ENCODE results near the gene GRIK3. TPM values are rescaled to one million over a fixed set of nuclear protein-coding genes. Genes with fewer than 3 reads are reported as not detected.
"Not testable (repeated sequence)": the region's sequence is repeated elsewhere in the genome, so short reads cannot be mapped to it uniquely, and the experiment has no call there.

GRIK3 gene
- total RNA-seq, 2 experiments from 2014 or later = not detected

DNA sequence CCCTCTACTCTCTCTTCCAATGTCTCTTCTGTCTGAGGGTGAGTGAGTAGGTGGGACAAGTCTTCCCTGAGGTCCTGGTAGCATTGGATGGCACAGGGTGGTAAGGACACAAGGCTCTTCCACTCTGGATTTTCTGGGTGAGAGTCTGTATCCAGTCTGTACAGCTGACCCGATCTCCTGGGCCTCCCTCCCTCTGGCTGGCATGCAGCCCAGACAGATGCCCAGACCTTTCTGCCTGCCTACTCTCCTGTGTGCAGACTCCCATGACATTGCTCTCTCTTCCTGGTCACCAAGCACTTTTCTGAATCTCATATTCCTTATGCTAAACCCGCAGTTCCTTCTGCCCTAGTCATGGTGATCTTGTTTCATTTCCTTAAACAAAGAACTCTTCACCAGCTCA lies 100.3 kb downstream of the GRIK3 start:
- H3K36me3 Mint-ChIP-seq = no peaks in the 10 kb centered on the region
- DNase-seq = no peak
- H3K27me3 Mint-ChIP-seq = peaks cover 15% of the 10 kb centered on the region
- no peak overlapping the region for H3K27ac Mint-ChIP-seq
- H3K9me3 Mint-ChIP-seq = no peaks in the 10 kb centered on the region
- H3K4me1 Mint-ChIP-seq = no peaks in the 10 kb centered on the region
- H3K4me3 Mint-ChIP-seq = no peak overlapping the region

DNA sequence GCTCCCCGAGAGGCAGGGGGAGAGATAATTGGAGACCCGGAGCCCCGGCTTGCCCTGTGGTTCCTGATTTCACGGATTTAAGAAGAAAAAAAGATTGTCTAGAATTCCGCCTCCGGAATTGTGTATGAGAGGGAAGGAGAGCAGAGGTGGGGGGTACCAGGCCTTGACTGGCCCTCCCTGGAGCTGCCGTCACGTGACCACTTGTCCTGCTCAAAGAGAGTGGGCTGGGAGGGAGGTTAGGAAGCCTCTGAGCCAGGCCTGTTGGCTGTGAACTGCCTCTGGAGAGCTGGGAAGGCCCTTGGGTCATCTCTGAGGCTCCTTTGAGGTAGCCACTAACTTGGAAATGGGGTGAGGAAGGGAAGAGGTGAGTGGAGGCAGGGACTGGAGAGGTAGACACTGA lies 106.5 kb downstream of the GRIK3 start:
- DNase-seq = no peak
- no peaks in the 10 kb centered on the region for H3K36me3 Mint-ChIP-seq
- H3K4me3 Mint-ChIP-seq = no peak overlapping the region

DNA sequence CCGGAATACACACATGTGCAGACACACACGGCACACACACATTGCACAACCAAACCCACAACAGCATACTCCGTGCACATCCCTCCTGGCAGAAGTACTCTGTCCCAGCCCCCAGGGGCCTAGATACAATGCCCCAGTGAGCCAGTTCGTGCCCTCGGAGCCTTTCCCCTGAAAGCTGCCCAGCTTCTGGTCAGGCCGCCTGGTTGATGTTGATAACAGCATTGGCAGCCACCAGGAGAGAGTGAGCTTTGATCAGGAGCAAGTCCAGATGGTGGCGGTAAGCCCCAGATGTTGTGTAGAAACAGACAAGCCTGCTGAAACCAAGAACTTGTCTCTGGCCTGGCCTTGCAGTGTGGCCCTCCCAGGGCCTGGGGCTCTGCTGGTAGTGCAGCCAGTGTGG lies 109.1 kb downstream of the GRIK3 start:
- no peaks in the 10 kb centered on the region for H3K36me3 Mint-ChIP-seq
- no peak overlapping the region for H3K4me3 Mint-ChIP-seq
- peaks cover 19% of the 10 kb centered on the region for H3K27me3 Mint-ChIP-seq
- no peaks in the 10 kb centered on the region for H3K9me3 Mint-ChIP-seq
- H3K4me1 Mint-ChIP-seq = no peaks in the 10 kb centered on the region
- DNase-seq = no peak
- H3K27ac Mint-ChIP-seq = no peak overlapping the region

More for the DNA sequence above, 106.5 kb downstream of the GRIK3 start:
- no peaks in the 10 kb centered on the region for H3K9me3 Mint-ChIP-seq
- H3K27me3 Mint-ChIP-seq = peaks cover 3% of the 10 kb centered on the region
- no peak overlapping the region for H3K27ac Mint-ChIP-seq
- H3K4me1 Mint-ChIP-seq = no peaks in the 10 kb centered on the region

DNA sequence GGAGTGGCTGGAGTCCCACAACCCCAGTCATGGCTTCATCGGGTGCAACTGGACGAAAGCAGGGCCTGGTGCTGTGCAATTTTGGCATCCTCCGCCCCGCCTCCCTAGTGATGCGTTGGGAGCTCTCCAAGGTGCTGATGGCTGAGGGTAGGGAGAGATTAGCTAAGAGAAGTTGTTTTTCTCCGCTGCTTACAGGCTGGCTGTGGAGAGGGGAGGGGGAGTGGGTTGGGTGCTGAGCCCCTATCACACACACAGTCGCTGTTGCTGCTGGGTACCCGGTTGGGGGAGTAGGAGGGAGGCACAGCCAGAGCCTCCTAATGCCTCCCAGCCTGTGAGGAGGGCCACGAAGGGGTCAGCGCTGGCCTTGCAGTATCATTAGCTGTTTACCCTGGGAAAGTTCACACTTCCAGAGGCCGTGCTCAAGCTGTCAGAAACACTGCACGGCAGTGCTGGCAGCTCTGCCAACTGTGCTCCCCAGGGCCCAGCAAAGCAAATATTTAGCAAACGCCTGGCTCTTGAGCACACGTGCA lies 110.0 kb downstream of the GRIK3 start:
- H3K4me3 Mint-ChIP-seq = no peak overlapping the region
- H3K27ac Mint-ChIP-seq = no peak overlapping the region
- no peaks in the 10 kb centered on the region for H3K4me1 Mint-ChIP-seq
- H3K36me3 Mint-ChIP-seq = no peaks in the 10 kb centered on the region
- peaks cover 19% of the 10 kb centered on the region for H3K27me3 Mint-ChIP-seq
- H3K9me3 Mint-ChIP-seq = no peaks in the 10 kb centered on the region
- DNase-seq = peak; percentile 24

DNA sequence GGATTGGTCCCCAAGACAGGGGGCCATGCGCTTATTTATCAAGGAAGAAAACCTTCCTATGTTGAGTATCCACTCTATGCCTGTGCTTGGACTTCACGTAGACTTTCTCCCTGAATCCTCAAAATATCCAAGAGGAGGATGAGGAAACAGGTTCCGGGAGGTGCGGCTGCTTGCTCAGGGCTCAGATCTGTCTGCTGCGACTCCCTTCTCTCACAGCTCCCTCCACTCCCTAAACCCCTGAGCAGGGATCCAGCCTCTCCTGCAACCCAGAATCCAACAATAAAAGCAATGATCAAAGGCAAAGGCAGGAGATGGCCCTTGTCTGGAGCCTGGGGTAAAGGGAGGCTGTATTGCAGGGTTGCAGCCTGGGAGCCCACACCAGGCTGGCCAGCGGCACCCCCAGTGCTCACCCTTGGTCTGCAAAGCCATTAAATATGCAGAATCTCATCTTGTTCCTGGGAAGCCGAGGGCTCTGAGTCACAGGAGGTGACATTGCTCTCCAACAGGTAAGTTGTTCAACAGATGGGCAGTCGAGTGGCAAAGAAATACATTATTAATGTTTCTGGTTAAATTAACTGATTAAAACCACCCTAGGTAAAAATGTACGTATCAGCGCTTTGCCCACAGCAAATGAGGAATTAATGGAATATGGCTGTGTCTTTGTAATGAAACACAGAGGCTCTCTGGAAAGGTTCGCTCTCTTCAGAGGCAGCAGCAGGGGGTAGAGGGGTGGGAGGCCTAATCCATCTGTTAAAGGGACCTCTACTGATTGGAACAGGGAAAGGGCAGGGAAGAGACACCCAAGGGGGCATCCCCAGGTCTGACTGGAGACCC lies 111.5 kb downstream of the GRIK3 start:
- H3K36me3 Mint-ChIP-seq = no peaks in the 10 kb centered on the region
- no peak for DNase-seq

DNA sequence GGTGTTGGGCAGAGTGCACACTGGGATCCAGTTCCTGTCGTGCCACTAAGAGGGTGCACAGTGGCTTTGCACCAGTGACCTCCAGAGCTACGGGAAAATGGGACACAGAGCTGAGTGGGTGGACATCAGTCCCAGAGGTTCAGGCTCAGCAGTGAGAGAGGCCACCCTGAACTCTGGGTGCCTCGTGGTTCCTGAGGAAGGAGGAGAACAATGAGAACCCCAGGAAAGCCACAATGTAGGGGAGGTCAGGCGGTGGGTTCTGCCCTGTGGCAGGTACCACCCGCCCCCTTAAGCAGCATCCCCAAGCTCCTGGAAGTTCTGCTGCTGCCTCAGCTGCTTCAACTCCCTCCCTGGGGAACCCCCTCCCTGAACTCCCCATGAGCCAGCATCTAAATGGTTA lies 112.2 kb downstream of the GRIK3 start:
- DNase-seq = no peak
- H3K27ac Mint-ChIP-seq = no peak overlapping the region
- H3K4me1 Mint-ChIP-seq = no peaks in the 10 kb centered on the region
- H3K36me3 Mint-ChIP-seq = no peaks in the 10 kb centered on the region
- no peaks in the 10 kb centered on the region for H3K9me3 Mint-ChIP-seq
- peaks cover 19% of the 10 kb centered on the region for H3K27me3 Mint-ChIP-seq
- no peak overlapping the region for H3K4me3 Mint-ChIP-seq

More for the DNA sequence above, 111.5 kb downstream of the GRIK3 start:
- H3K9me3 Mint-ChIP-seq = no peaks in the 10 kb centered on the region
- H3K27ac Mint-ChIP-seq = no peak overlapping the region
- H3K27me3 Mint-ChIP-seq = peaks cover 19% of the 10 kb centered on the region
- H3K4me3 Mint-ChIP-seq = no peak overlapping the region
- no peaks in the 10 kb centered on the region for H3K4me1 Mint-ChIP-seq

DNA sequence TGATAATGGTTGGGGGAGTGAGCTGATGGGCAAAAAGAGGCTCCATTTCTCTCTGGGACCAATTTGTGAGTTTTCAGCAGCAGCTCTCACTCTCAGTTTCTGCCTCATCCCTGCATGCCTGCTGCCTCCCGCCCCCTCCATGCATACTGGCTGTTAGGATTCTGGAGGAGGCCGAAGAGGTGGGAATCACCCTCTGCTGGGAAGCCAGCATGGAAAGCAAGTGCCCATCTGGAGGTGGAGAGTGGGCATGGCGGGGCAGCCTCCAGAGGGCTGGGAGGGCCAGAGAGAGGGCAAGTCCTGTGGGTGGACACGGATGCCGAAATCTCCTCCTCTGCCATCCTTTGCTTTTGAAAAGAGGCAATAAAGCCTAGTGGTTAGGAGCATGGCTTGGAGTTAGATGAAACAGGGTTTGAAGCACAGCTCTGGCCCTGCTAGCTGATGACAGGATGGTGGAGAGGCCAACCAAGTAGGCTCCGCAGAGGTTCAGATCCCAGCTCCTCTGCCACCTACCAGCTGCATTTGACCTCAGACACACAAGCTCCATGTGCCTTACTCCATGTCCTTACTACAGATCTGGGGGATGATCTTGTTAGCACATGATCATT lies 113.4 kb downstream of the GRIK3 start:
- Mint-ChIP-seq H3K9me3 (peaks cover 1% of the 10 kb centered on the region), H3K4me1 (no peaks in the 10 kb centered on the region), H3K27ac (no peak overlapping the region), H3K27me3 (peaks cover 19% of the 10 kb centered on the region), H3K36me3 (no peaks in the 10 kb centered on the region), H3K4me3 (no peak overlapping the region)
- no peak for DNase-seq

DNA sequence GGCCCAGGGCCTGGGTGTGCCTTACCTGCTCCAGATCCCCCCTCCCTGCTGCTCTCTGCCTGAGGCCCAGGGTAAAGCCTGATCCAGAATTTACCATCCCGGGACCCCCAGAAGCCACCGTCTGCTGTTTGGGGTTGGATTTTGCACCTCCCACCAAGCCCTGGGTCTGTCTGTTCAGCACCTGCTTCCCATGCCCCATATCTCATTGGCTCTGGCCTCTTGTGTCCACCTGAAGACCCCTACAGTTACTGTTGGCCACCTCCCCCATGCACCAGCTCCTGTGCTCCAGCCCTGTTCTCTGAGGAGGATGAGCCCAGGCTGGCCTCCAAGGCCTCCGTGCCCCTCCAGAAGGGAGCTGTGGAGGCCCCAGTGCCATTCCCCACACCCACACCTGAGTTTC lies 113.9 kb downstream of the GRIK3 start:
- H3K4me1 Mint-ChIP-seq = no peaks in the 10 kb centered on the region
- DNase-seq = no peak
- H3K27me3 Mint-ChIP-seq = peaks cover 19% of the 10 kb centered on the region
- H3K27ac Mint-ChIP-seq = no peak overlapping the region
- H3K36me3 Mint-ChIP-seq = no peaks in the 10 kb centered on the region
- H3K4me3 Mint-ChIP-seq = no peak overlapping the region
- peaks cover 7% of the 10 kb centered on the region for H3K9me3 Mint-ChIP-seq

DNA sequence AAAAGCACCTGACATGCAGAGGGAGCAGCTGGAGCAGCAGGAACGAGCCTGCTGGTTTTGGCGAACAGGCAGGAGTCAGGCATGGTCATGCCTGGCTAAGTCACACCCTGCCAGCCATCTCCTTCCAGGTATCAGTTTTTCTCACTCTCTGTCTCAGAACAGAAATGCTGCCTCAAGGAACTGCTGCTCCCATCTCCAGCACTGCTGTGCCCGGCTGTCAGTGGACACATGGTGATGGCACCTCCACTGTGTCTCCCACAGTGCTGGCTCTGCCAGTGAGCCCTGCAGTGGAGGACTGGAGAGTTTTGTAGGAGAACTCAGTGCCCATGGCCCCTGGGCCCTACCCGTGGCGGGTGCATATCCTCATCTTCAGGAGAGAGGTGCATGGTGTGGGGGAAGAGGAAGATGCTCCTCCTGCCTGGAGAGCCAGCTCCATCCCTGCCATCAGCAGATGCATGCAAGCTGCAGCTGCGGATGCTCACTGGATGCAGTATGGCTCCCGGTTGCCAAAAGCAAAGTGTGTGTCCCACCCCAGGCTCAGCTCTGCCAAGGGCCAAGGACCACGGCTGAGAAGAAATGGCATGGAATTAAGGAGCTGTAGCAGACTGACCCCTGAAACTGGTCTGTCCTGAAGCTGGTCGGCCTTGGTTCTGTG lies 114.7 kb downstream of the GRIK3 start:
- no peak for DNase-seq
- no peak overlapping the region for H3K27ac Mint-ChIP-seq
- no peaks in the 10 kb centered on the region for H3K36me3 Mint-ChIP-seq
- peaks cover 19% of the 10 kb centered on the region for H3K27me3 Mint-ChIP-seq
- H3K4me1 Mint-ChIP-seq = no peaks in the 10 kb centered on the region
- peaks cover 7% of the 10 kb centered on the region for H3K9me3 Mint-ChIP-seq
- no peak overlapping the region for H3K4me3 Mint-ChIP-seq

DNA sequence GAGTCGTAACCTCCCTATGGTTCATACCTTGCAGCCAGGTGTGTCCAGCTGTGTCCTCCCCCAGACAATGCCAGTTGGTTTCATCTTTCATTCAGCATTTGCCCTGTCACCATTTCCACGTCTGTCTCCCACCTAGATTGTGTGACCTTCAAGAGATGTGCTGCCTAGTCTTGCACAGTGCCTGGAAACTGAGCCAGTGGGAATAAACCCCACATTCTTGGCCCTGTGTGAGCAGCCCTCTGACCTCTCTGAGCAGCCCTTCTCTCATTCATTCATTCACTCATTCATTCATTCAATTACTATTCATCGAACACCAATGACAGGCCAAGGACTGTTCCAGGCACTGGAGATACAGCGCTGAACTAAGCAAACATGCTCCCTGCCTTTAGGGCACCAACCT lies 115.7 kb downstream of the GRIK3 start:
- peaks cover 19% of the 10 kb centered on the region for H3K27me3 Mint-ChIP-seq
- no peak overlapping the region for H3K27ac Mint-ChIP-seq
- H3K9me3 Mint-ChIP-seq = peaks cover 7% of the 10 kb centered on the region
- H3K36me3 Mint-ChIP-seq = peaks cover 1% of the 10 kb centered on the region
- no peak for DNase-seq
- no peak overlapping the region for H3K4me3 Mint-ChIP-seq
- no peaks in the 10 kb centered on the region for H3K4me1 Mint-ChIP-seq

DNA sequence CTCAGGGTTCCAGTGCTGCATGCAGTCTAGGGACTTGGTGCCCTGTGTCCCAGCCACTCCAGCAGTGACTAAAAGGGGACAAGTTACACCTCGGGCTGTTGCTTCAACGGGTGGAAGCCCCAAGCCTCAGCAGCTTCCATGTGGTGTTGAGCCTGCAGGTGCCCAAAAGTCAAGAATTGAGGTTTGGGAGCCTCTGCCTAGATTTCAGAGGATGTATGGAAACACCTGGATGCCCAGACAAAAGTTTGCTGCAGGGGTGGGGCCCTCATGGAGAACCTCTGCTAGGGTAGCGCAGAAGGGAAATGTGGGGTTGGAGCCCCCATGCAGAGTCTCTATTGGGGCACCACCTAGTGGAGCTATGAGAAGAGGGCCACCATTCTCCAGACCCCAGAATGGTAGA lies 117.8 kb downstream of the GRIK3 start:
- DNase-seq, H3K4me1 Mint-ChIP-seq, H3K27ac Mint-ChIP-seq, H3K36me3 Mint-ChIP-seq, H3K4me3 Mint-ChIP-seq, H3K9me3 Mint-ChIP-seq: not testable (repeated sequence)
- H3K27me3 Mint-ChIP-seq = peaks cover 11% of the 10 kb centered on the region

DNA sequence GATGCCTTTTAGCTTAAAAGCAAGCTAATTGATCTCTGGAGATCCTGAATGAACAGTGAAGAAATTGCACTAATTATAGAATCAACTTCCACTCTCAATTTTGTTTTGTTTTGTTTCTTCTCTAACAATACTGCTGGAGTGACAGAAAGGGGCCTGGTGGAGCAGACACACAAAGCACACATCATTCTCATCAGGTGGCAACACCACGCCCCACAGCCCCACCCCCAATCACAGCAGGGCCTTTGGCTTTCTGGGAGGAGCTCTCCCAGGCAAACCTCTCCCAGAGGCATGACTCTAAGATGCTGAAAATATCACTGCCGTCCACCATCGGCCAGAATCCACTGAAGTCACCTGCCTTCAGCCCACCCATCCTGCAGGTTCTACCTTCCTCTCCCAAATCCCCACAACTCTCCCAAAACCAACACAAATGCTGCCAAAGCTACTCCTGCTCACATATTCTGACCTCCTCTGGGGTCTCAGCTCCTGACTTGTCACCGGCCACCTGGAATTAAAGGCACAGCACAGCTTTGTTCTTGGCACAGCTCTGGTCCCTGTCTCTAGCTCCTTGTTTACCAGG lies 120.7 kb downstream of the GRIK3 start:
- Mint-ChIP-seq H3K27me3 (peaks cover 3% of the 10 kb centered on the region), H3K9me3 (peaks cover 7% of the 10 kb centered on the region), H3K36me3 (peaks cover 1% of the 10 kb centered on the region), H3K27ac (no peak overlapping the region), H3K4me3 (no peak overlapping the region), H3K4me1 (no peaks in the 10 kb centered on the region)
- no peak for DNase-seq

DNA sequence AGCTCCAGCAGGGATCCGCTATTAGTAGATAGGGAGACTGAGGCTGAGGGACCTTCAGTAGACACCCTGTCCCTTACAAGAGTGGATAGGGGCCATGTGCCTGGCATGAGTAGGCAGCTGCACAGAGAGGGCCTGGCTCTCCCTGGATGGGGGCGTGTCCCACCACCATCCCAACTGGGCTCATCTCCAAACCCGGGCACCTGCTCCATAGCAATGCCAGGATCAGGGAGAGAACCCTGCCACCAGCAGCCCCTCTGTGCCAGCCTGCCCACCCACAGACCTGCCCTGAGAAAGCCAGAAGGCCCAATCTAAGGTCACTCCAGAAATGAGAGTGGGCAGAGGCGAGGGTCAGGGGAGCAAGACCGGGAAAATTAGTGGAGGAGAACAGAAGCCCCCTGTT lies 121.3 kb downstream of the GRIK3 start:
- no peaks in the 10 kb centered on the region for H3K4me1 Mint-ChIP-seq
- peaks cover 1% of the 10 kb centered on the region for H3K36me3 Mint-ChIP-seq
- DNase-seq = no peak
- H3K27me3 Mint-ChIP-seq = peaks cover 3% of the 10 kb centered on the region
- peaks cover 7% of the 10 kb centered on the region for H3K9me3 Mint-ChIP-seq
- H3K27ac Mint-ChIP-seq = no peak overlapping the region
- H3K4me3 Mint-ChIP-seq = no peak overlapping the region

DNA sequence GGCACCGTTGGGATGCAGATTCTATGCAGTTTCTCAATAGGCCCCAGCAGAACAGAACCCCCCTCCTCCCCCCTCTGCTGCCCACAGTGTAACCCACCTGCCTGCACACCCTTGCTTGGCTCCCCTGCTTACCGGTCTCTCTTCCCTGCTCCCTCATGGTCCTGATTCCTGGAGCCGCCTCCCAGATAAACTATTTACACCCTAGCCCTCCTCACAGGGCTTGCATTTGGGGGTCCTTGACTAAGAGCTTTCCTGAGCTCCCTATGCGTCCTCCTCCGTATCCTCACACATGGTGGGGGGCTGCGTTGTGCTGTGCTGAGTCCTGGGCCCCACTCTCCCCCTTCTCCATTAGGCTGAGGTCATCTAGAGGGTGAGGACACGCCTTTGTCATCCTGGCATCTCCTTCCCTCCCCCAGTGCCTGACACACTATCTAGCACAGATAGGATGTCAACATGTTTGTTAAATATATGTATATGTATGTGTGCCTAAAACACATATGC lies 121.9 kb downstream of the GRIK3 start:
- Mint-ChIP-seq H3K27me3 (peaks cover 3% of the 10 kb centered on the region), H3K9me3 (peaks cover 7% of the 10 kb centered on the region), H3K4me1 (no peaks in the 10 kb centered on the region), H3K27ac (no peak overlapping the region), H3K4me3 (no peak overlapping the region), H3K36me3 (peaks cover 1% of the 10 kb centered on the region)
- DNase-seq = no peak
